ENCODE data around the gene FOXI1.
"Not testable (repeated sequence)": the region's sequence is repeated elsewhere in the genome, so short reads cannot be mapped to it uniquely, and the experiment has no call there.

FOXI1 gene

DNA sequence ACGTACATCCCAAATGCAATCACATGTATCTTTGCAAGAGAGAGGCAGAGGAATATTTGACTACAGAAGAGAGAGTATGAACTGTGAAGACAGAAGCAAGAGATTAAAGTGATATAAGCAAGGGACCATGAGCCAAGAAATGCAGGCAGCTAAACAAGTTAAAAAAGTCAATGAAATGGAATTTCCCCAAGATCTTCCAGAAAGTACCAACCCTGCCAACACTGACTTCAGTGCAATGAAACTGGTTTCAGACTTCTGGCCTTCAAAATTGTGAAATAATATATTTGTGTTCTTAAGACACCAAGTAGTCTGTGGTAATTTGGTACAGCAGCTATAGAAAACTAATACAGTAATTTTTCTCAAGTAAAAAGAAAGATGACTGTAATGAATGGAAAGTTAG is 20.9 kb downstream of the FOXI1 start:
- no peak for DNase-seq (ENCODE audit: low read depth)

DNA sequence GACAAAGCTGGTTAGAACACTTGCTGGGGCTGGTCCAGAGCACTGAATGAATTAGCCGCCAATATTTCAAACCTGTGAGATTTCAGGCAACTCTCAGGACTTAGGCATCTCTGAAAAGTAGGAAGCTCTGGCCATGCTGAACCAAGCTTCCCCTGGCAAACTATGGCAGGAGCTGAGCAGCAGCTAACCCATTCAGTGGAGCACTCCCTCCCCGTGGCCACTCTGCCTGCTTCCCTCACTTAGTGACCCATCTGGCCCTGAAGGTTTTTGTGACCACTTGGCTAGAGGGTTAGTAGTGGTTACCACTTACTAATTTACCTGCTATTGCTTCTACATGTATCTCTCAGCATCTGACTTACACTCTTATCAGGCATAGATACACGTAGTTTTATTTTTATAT is 25.5 kb downstream of the FOXI1 start:
- DNase-seq (ENCODE audit: low read depth): no peak

DNA sequence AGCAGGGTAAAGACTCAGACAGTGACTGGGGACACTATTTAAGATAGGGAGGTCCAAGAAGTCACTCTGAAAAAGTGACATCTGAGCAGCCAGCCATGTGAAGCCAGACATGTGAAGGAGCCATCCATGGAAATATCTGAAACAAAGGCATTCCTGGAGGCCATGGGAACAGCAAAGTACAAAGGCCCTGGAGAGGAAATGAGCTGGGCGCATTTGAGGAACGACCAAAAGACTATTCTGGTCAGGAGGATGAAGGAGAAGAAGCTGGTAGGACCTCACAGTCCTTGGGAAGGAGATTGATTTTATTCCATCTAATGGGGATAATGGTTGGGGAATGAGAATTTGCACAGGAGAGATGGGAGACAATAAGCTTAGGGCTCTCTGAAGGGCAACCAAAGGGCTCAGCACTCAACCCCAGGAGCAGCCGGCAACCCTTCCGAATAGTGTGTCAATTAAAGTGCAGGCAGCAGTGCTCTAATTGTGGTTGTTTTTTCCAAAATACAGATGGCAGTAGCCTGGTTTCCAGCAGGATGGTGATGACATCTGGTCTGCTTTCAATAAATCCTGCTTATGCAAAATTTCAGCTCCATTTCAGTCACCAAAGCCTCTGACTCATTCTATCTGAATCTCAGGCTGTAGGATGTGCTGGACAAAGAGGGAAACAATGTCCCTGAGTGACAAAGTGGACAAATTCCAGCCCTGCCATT is 26.7 kb downstream of the FOXI1 start:
- DNase-seq (ENCODE audit: low read depth): peak; percentile 73

DNA sequence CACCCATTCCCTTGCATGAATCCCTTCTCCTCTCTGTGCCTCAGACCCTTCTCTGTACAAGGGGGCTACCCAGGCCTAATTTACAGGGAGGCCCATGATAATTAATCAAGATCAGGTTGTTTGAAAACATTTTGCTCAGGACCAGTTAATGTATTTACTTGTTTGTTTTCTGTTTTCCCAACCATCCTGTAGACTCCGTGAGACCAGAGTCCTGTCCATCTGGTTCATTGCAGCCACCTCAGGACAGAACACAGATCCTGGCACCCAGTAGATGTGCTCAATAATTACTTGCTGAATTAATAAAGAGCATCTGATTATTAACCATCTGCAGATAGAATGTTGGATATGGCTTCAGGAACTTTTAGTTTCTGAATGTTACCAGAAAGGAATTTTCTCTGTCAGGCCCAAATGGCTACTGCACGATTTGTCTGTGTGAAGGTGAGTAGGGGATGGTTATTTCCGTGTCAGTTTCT is 27.3 kb downstream of the FOXI1 start:
- no peak for DNase-seq (ENCODE audit: low read depth)

DNA sequence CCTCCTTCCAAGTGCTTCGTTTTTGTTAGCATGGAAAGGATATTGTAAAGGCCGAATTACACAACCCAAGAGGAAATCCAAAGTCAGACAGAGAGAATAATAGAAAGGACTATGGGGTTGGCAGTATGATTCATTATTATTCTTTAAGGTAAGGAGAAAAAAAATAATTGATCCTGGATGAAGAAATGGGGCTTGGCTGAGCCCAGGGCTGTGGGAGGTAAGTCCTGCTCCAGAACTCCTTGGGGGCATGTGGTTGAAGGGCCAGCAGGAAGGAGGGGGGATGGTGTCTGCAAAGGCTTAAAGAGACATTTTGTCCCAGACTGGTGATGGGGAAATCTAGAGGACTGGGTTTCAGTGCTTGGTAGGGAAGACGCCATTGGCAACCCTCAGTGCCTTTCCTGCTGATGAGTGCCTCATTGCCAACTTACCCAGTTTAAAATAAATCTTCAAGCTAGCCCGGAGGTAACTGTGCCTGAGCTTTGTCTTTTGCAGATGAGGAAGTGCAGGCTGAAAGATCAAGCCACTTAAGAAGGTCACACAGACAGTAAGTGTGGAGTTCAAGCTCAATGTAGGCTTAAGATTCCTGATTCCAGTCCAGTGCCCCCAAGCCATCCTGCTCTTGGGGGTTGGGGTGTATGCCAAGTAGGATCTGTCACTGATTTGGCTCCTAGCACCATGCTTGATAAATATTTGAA is 30.2 kb downstream of the FOXI1 start:
- no peak for DNase-seq (ENCODE audit: low read depth)

DNA sequence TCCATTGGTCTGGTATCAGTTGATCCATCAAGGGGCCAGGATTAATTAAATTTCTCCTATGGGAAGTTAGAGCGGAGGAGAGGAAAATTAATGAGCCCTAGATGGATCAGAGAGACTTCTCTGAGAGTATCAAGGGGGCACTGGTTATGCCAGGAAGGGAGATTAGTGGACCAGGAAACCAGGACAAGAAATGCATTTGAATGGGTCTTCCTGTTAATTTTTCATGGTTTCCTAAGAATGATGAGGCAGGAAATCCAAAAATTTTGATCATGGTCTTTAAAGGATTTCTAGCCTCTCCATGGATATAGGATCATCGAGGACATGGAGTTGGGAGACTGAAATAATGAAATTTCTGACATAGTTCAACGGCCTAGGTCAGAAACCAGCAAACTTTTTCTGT is 30.8 kb downstream of the FOXI1 start:
- no peak for DNase-seq (ENCODE audit: low read depth)

DNA sequence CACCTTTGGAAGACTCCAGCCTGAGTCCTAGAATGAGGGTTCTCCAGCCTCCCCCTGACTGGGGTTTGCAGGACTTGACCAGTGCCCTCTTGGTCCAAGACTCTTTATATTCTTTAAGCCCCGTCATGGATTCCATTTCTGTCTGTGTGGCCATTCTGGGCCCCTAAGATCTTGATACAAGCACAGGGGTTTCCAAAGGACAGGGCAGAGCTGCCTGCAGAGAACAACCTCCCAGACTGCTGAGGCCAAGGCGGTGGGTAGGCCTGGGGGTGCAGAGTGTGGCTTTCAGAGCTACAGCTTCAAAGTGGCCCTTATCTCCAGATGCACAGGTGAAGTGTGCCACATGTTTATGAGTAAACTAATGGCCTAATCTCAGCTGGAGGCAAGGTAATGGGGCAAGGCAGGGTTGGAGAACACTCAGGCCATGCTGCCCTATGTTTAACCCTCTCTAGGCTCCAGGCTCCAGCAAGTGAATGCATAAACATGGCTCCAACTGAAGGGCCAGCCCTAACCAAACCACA is 32.1 kb downstream of the FOXI1 start:
- DNase-seq (ENCODE audit: low read depth): no peak

DNA sequence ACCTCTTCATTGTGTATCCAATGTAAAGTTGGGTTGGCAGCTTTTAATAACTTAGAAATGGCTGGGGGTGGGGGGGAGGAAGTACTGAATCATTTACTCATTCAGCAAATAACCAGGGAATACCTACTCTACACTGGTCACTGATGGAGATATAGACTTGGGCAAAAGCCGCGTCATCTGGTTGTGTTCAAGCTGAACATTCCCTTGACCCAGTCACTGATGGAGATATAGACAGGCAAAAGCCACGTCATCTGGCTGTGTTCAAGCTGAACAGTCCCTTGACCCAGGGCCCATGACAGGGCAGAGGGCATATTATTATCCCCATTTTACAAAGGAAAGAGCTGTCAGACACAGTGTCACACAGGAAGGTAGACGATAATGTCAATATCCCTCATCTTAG is 32.6 kb downstream of the FOXI1 start:
- no peak for DNase-seq (ENCODE audit: low read depth)

DNA sequence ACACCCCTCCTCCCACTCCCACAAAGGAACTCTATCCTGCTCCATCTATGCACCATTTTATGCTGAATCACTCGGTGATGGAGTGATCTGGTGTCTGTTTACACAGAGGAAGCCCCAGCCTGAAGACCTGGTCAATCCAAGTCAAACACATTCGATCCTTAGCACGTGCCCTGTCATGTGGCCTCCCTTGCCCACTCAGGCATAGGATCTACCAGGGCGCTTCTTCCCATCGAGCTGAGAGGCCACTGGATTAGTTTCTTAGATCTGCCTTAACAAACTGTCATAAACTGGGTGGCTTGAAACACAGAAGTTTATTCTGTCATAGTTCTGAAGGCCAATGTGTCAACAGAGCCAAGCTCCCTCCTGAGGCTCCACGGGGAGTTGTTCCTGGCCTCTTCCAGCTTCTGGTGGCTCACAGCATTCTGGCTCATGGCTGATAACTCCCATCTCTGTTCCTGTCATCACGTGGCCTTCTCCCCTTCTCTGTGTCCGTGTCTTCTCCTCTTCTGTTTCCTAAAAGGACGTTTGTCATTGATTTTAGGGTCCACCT is 34.2 kb downstream of the FOXI1 start:
- DNase-seq (ENCODE audit: low read depth): no peak

DNA sequence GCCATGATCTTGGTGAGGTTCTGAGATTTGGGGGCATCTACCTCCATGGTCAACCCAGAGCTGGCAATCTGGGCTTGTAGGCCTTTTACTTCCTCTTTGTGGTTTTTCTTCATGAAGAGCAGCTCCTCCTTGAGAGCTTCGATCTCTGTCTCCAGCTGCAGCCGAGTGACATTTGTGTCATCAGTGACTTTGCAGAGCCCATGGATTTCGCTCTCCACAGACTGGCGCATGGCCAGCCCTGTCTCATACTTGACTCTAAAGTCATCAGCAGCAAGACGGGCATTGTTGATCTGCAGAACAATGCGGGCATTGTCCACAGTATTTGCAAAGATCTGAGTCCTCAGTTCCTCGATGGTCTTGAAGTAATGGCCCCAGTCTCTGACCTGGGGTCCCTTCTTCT is 35.5 kb downstream of the FOXI1 start:
- not testable (repeated sequence) for DNase-seq (ENCODE audit: low read depth)

DNA sequence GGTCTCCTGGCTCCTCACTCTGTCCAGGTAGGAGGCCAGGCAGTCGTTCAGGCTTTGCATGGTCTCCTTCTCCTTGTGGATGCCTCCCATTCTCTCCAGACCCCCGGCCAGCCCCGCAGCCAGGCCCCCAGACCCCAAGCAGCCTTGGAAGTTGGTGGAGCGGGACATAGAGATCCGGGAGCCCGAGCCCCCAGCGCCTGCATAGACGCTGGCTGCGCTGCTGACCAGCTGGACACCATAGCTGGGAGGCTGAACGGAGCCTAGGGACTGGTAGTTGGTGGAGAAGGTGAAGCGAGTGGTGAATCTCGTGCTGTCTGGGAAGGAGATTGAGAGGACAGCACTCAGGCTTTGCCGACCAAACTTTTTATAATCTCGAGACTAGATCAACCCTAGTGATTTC is 35.9 kb downstream of the FOXI1 start:
- DNase-seq (ENCODE audit: low read depth): no peak

DNA sequence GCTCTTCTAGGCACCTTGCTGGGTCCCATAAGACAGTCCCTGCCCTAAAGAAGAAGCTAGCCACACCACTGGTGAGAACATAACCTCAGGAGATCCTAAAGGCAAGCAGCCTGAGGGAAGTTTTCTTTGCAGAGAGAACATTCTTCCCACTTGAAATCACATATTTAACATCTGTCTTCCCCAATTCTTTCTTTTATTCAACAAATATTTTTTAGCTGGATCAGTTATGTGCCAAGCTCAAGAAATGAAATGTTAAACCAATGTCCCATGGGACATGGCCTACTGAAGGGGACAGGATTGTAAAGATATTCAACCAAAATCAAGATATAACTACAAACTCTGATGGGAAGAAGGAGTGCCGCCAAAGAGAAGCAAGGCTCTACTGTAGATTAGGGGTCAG is 36.5 kb downstream of the FOXI1 start:
- DNase-seq (ENCODE audit: low read depth): no peak

DNA sequence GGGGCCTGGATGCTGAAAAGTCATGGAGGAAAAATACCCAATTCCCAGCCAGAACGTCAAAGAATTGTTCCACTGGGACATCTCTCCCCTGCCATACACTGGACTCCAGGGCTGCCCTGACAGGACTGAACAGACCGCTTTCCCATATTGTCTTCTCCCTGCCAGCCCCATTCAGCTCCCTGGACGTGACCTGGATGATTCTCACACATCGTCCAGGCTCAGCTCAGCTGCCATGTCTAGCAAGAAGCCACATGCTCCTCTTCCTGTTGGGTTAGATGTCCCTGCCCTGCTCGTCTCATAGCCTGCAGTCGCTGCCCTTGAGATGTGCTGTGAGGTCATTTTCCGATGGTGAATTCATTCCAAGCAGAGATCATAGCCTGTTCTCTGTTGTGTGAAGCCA is 37.4 kb downstream of the FOXI1 start:
- no peak for DNase-seq (ENCODE audit: low read depth)

DNA sequence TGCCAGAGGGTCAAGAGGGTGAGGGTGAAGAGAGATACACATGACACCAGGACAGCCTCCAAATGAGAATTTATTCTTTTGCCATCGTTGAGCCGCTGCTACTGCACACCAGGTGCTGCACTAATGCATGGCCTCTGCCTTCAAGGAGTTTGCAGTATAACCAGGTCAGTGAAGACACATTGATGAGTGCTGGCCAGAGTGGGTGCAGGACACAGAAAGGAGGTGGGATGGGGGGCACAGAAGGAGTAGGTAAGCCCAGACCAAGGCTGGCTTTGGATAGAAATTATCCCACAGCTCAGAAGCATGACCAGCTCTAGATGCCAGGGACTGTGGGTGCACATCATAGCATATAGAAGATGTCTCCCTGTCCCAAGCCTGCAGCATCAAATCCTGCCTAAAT is 38.0 kb downstream of the FOXI1 start:
- no peak for DNase-seq (ENCODE audit: low read depth)

DNA sequence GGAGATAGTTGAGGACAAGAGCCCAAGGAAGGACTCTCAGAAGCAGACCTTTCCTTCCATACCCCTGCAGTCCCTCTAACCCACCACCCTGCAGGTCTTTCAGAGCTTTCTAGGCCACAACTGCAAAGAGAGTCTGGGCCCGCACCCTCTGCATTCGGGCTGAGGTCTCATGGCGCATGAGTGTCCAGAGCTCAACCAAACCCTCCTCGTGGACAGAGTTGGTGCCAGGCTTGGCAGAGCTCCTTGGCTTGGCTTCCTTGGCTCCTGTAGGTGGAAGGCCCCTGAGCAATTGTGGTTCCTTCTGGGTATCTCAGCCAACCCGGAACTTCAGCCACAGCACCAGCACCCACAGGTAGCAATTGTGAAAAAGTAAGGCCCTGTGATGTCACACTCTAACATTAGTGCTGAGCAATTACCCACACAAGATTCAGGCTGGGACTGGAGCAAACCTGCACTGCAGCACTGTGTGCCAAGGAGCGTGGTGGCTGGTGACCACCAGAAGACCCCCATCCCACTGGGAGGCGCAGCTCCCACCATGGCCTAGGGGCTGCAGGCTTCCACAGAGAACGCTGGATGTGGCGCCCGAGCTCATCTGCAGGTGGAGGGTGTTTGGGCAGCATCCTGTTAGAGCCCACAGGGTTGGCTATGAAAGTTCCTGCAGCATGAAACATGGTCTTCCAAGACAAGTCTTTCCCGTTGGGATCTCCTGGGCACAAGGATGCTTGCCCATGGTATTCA is 38.8 kb downstream of the FOXI1 start:
- DNase-seq (ENCODE audit: low read depth): no peak

DNA sequence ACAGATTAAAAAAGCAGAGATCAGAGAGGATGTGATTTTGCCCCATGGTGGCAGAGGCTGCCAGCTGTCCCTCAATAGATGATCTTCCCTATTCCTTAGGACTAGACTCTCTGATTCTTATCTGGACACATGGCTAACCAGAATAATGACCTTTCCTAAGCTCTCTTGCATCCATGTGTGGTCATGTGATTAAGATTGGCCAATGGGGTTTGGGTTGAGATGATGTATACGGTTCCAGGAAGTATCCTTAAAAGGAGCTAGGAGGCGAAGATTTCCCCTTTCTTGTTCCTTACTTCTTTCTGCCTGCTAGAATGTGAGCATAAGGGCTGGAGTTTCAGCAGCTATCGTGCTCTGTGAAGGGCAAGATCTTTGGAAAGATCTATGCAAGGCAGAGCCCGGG is 39.8 kb downstream of the FOXI1 start:
- DNase-seq (ENCODE audit: low read depth): no peak

DNA sequence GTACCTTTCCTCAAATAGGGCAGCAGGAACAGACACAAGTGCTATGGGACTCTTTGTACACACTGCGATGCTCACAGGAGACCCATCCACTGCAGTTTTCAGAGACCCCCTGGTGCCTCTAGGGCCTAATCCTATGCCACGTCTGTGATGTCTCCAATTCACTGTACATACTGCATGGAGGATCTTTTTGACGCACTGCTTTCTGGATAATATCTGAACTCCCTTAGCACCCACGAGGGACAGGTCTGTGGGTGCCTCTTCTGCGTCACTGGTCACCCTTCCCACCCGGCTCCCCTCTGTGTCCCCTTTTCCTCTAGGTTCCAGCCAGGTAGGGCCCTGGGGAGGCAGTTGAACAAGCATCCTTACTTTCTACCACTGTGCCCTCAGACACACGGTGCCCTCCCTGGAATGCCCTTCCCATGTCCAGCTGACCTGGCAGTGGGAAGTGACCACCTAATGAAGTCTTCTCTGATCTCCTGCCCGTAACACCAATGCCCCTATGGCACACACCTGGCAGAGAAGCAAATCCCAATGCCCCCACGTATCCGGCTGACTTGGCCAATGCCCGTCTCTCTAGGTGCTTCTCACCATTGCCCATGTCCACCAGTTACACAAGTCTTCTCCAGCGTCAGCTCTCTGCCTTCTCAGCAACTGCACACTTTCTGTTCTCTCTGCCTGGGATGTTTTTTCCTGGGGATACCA is 41.5 kb downstream of the FOXI1 start:
- DNase-seq (ENCODE audit: low read depth): no peak

DNA sequence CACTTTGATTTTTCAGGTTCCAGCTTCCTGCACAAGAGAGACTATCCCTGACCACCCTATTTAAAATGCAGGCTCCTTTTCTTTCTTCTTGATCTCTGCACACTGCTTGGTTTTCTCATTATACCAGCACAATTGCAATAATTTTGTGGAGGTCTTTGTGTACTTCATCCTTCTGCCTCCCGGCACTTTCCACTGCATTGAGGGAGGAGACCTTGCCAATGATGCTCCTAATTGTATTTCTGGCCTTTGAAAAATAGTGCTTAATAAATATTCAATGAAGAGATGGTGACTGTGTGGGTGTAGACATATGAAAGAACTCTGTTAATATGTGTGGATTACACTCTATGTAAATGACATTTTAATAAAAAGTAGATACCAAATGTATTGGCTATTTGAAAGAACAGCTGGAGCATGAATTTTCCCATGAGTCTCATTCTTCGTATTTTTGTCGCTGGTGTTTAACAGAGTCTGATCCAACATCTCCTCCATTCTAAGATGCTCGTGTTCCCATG is 42.1 kb downstream of the FOXI1 start:
- no peak for DNase-seq (ENCODE audit: low read depth)

DNA sequence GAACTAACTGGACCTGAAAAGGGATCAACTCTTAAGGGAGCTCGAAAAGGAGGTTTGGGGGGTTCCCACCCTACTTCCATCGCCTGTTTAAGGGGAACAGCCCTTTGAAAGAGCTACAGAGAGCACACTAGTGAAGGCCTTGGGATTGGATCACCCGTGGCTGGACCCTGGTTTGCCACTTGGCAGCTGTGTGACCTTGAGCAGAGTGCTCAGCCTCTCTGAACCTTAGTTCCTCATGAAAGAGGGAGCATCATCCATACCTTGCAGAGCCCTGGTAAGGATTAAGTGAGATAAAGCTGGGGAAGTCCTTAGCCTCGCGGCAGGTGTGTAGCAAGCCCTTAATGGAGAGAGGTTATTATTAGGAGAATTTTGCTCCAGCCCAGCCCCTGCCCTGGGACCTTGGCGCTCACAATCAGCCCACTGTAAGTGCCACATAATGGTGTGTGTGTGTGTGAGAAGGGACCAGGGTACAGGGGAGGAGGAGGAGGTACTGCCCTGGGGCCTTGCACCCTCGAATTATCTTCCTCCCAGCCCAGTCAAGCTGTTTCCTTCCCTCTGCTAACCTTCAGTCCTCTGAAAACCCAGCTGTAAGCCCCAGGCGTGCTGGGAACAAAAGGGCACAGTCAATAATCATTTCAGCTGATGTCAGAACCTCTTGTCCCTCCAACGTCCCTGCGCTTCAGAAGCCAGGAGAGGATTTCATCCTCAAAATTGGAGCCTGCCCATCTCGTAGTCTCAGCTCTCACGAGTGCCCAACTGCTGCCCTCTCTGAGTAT is 42.9 kb downstream of the FOXI1 start:
- DNase-seq (ENCODE audit: low read depth): no peak

DNA sequence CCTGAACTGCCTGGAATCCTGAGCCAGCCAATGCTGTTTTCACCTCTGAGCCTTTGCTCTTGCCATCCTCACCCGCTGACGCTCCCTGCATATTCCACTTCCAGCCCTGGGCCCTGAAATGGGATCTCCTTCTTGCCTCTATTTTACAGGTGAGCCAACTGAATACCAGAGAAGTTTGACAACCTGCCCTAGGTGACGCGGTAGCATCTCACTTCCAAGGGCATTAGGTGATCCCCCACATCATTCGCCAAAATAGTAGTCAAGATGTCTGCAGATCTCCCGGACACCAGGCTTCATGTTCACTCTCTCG is 43.5 kb downstream of the FOXI1 start:
- DNase-seq (ENCODE audit: low read depth): no peak

DNA sequence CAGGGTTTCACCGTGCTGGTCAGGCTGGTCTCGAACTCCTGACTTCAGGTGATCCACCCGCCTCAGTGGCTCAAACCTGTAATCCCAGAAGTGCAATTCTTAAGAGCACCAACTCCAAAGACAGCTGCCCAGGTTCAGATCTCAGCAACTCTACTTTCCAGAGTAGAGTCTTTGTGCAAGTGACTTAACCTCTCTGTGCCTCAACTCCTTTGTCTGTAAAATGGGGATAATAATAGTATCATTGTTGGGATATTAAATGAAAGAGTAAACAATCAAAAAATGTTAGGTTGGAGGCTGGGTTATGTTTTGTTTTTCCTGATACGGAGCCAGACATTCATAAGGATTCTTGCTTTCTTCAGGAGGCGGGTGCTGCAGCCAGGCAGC is 45.0 kb downstream of the FOXI1 start:
- DNase-seq (ENCODE audit: low read depth): no peak
